Activated T-cell treated with anti-CD3 and anti-CD28 coated beads for 48 hours (primary cell): ENCODE results near the gene MEF2C.
"Not testable (repeated sequence)": the region's sequence is repeated elsewhere in the genome, so short reads cannot be mapped to it uniquely, and the experiment has no call there.

Experiments
- DNase-seq: peaks from one replicate; pipeline ENCODE4 v3.0.0-alpha.2; 2020; ENCODE audit warnings: low read depth

Gene MEF2C

DNA sequence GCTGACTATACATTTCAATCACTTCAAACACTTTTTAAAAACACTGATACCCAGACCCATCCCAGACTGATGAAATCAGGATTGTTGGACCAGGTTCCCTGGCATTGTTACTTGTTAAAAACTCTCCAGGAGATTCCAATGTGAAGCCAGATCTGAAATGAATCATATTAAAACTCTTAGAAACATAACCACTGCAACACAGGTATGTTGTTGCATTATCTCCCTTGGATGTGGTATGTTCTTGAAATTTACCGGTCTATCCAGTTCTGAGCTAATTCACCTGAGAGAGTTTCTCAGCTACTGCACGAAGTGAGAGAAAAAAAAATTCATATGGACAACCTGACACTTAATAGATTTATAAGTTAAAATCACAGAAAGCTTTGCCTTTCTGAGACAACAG is 21.8 kb downstream of the MEF2C start:
- DNase-seq: no peak

DNA sequence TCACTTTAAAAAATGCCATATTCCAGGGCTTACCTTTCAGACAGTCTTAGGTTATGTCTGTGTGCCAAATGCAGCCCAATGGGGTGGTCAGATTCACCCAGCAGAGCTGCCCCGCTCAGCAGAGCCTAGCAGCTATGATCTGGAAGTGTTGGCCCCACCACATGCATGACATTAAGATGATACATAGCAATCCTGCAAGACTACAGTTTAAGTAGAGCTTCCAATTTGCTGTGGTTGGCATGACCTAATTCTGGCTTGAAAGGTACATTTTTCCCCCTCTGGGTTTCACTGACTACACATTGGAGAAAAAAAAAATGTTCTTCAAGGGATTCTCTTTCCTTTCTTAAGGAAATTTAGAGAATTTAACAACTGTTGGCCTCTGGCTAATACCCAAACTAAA is 22.5 kb downstream of the MEF2C start:
- DNase-seq: no peak

DNA sequence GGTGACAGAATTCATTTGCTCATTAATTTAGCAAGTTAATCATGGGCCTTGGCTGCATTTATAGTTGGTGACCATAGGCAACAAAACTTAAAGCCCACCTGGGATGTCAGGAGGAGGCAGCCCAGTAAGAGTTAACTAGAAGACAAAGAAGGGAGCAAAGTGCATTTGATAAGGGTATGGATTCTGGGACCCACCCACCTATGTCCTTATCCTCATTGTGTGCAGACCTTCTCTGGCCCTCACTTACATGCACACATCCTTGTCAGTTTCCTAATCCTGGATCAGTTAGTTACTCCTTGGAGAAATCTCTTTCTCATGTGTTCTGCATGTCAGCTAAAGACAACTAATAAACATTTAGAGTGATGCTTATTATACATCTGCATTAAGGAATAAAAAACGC is 24.6 kb downstream of the MEF2C start:
- no peak for DNase-seq

- not testable (repeated sequence) for DNase-seq
Measured at GRCh38 chr5:88856381-88856780, 26.6 kb downstream of the MEF2C start.

- no peak for DNase-seq
Measured at GRCh38 chr5:88854769-88855168, 28.2 kb downstream of the MEF2C start.

DNA sequence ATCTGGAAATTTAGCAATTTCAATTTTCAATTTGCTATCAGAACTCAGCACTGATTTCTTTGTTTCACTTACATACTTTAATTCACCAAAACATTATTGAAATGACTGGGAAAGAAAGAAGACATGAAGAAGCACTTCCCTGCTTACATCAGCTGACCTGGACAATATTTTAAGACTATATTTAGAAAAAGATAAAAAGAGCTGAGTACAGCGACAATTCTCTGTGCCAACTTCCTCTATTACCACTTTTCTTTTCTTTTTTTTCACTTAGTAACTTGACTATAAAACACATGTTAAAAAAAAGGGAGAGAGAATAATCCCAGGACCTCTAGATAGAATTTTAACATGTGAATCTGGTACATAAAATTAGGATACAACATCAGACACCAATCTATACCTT is 35.6 kb downstream of the MEF2C start:
- DNase-seq: no peak

- no peak for DNase-seq
Measured at GRCh38 chr5:88846434-88846833, 36.5 kb downstream of the MEF2C start.

DNA sequence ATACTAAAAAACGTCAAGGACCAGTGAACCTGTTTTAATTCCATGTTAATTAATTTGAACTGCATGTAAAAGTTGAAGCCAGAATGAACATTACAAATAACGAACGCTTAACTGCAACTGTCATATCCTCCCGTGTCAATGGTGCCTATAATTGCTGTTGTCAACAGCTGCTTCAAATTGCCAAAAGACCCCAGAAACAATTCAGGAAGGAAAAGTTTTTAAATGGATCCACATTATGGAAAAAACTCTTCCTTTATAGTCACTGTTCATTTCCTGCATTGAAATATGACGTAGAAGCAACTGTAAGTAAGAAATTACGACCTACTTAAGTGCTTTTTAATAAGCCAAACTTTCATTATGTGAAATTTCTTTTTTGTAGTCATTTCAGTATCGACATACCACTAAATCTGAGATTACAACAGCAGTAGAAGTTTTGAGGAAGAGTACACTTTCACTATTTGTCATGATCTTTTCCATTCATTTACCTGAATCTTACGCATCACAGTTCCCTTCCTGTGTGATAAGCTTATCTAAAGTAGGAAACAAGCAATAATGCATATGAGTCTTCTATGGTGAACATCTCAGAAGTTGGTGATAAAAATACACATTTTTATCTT is 37.8 kb downstream of the MEF2C start:
- DNase-seq: no peak

GRCh38 chr5:88842784-88843183 is 40.2 kb downstream of the MEF2C start:
- no peak for DNase-seq

GRCh38 chr5:88841212-88841611 is 41.8 kb downstream of the MEF2C start:
- no peak for DNase-seq

- no peak for DNase-seq
Measured at GRCh38 chr5:88840495-88840894, 42.5 kb downstream of the MEF2C start.

GRCh38 chr5:88839238-88839637 is 43.7 kb downstream of the MEF2C start:
- DNase-seq: no peak

GRCh38 chr5:88838500-88838899 is 44.5 kb downstream of the MEF2C start:
- no peak for DNase-seq

DNA sequence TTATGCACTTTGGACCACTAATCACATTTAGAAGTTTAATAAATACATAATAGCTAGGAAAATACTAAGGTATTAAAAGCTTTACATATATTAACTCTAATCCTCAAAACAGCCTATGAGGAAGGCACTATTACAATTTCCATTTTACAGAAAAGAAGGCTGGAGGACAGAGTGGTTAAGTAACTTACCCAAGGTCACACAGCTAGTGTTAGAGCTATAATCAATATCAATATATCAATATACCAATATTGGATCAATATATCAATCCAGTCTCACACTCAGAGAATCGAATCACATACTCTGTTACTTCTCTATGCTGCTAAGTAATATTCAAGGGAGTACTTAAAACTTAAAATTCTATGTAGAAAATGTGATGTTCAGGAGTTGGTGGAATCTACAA is 45.2 kb downstream of the MEF2C start:
- DNase-seq: no peak

DNA sequence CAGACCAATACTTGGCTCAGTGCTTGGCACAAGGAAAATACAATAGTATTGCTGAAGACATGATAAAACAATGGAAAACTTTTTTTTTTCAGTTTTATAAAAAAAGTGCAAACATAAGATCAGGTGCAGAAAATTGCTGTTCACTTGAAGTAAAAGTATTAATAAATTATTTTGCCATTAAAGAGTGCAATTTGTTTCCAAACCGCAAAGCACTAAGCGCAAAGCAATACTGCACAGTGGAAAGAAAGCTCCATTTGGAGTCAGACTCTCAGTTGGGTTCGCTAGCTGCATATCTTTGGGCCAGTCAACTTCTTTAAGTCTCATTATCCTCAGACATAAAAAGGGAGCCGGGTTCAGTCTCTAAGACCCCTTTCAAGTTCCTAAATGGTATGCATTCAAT is 45.8 kb downstream of the MEF2C start:
- no peak for DNase-seq

DNA sequence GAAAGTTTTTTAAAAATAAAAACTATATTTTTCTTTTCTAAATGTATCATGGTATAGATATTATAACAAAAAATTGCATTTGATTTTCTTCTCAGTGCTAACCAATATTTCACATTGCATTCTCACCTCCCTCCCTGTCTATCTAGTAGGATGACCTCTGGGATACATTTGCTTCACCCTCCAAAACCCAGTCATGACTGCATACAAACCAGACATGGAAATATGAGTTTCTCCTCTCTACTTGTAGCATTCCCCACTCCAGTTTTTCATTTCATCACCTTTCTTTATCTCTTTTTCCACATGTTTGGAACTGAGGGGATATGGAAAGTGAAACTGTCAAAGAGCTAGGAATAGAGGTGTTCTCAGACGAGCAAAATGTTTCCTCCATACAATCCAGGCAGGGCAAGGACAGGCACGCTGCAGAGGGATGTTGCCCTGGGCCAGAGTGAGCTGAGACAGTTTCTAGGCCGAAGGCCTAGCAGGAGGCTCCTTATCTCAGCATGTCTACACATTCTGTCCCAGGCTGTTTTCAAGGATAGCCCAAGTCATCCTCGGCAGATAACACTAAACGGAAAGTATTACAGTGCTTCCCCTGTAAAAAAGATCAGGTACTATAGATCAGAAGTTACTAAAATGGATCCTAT is 46.7 kb downstream of the MEF2C start:
- no peak for DNase-seq

DNA sequence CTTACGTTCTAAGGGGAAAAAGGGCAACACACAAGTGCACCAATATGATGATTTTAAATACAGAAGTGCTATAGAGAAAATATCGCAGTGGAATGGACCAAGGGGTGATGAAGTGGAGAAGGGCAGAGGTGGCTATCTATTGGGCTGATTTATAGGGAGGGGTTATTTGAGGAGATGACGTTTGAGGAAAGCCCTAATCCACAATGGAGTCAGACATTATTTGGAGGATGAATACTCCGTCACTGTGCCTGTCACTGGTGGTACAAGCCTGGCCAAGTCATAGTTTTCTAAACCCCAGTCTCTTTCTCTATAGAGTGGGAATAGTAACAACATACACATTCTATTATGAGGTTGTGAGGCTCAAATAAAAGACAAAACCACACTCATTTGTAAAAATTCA is 48.5 kb downstream of the MEF2C start:
- DNase-seq: no peak

- DNase-seq: no peak
Measured at GRCh38 chr5:88834131-88834462, 48.9 kb downstream of the MEF2C start.

DNA sequence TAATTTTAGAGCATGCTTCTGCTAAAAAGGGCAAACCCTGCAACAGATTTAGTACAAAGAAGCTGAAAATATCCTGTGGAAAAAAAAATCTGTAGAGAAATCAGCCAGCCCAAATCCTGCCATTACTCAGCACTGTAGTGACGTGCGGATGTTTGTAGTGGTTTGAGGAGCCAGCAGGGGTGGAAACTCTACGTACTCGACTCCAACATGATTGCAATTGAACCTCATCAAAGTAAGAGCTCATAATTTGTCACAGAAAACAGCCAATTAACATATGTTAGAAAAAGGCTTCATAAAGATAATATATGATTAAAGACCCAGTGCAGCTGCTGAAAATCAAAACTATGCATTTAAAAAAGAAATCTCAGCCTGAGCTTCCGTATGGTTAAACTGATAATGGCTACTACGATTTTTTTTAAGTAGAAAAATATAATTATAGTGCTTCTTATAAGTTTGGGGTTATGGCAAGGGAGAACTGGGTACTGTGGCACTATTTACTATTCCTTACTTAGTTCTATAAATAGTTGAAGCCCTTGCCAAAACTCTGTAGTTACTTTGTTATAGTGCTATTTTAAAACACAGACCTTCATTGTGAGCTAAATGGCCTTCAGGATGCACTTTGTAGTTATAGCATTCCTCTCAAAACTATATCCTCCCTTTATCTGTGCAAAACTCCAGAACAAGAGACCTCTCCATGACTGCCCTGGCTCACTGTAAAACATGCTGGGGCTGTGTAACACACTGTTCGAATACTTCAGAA is 49.4 kb downstream of the MEF2C start:
- DNase-seq: peak; percentile 34

- no peak for DNase-seq
Measured at GRCh38 chr5:88831816-88832215, 51.2 kb downstream of the MEF2C start.

- DNase-seq: no peak
Measured at GRCh38 chr5:88830567-88830966, 52.4 kb downstream of the MEF2C start.

DNA sequence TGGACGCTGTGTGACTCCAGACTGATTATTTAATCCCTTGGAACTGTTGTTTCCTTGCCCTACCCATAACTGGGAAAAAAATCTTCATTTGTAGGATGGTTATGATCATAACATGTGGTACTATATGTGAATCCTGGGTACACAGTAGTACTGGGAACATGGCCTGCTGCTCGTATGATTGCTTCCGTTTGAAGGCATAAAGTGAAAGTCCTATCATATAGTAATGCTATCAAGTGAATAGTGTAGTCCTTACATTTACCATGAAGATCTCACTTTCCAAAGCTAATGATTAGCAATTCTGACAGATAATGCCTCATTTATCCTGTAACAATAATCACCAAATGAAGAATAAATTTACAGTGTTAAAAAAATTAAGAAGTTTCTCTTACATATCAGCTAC is 53.2 kb downstream of the MEF2C start:
- no peak for DNase-seq

- DNase-seq: no peak
Measured at GRCh38 chr5:88829054-88829453, 53.9 kb downstream of the MEF2C start.

DNA sequence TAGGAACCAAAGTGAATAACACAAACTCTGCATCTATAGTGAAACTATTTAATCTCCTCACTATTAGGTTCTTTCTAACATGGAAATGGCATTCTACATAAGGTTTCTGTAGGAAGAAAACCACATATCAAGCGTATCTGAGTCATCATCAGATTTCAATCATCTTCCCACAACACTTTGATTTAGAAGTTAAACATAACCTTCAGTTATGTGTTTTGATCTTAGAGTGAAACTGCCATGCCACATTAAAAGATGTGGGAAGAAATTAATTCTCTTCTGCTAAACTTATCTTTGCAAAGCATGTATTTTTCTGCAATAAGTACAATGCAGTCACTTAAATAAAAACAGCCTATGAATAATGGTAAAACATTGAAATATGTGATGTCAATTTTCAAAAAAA is 55.0 kb downstream of the MEF2C start:
- no peak for DNase-seq
